ENCODE data around the gene RYR1. TPM values are rescaled to one million over a fixed set of nuclear protein-coding genes. Genes with fewer than 3 reads are reported as not detected.
"Not testable (repeated sequence)": the region's sequence is repeated elsewhere in the genome, so short reads cannot be mapped to it uniquely, and the experiment has no call there.

Gene RYR1
- total RNA-seq, 1 donor from 2014 or later = 4.5 TPM

GRCh38 chr19:38583985-38584305 is 150.5 kb downstream of the RYR1 start:
- FAIRE-seq = no peak

GRCh38 chr19:38587562-38587961 is 154.1 kb downstream of the RYR1 start:
- DNase-seq (ENCODE audit: low spot score in 2 of 2) (no peak), FAIRE-seq (no peak)

More at GRCh38 chr19:38583985-38584305, 150.5 kb downstream of the RYR1 start:
- no peak for DNase-seq (ENCODE audit: low spot score in 2 of 2)

DNA sequence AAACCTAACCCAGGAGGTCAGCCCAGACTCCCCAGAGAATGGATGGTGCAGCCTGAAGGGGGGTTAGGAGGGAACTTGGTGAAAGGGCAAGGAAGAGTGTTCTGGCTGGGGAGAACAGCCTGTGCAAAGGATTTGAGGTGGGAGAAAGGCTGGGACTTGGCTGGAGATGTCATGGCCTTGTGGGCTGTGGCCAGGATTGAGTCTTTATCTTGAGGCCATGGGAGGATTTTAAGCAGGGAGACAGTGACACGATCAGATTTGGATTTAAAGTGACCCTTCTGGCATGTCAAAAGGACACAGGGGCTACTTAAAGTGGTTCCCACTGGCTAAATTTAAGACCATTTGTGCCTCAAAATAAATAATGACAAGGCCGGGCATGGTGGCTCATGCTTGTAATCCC is 154.6 kb downstream of the RYR1 start:
- FAIRE-seq = no peak

DNA sequence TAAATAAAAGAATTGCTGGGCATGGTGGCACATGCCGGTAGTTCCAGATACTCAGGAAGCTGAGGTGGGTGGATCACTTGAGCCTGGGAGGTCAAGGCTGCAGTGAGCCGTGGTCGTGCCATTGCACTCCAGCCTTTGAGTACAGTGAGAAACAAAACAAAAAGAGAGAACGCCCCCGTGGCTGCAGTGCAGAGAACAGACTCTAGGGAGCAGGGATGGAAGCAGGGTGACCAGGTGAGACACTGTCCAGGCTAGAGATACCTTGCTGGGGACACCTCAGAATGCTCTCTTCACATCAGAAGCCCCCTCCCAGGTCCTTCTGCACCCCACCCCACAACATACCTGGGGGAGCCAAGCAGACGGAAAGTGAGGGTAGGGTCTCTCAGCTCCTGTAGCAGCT is 159.4 kb downstream of the RYR1 start:
- no peak for FAIRE-seq
- DNase-seq (ENCODE audit: low spot score in 2 of 2) = no peak

More for the DNA sequence above, 154.6 kb downstream of the RYR1 start:
- no peak for DNase-seq (ENCODE audit: low spot score in 2 of 2)

DNA sequence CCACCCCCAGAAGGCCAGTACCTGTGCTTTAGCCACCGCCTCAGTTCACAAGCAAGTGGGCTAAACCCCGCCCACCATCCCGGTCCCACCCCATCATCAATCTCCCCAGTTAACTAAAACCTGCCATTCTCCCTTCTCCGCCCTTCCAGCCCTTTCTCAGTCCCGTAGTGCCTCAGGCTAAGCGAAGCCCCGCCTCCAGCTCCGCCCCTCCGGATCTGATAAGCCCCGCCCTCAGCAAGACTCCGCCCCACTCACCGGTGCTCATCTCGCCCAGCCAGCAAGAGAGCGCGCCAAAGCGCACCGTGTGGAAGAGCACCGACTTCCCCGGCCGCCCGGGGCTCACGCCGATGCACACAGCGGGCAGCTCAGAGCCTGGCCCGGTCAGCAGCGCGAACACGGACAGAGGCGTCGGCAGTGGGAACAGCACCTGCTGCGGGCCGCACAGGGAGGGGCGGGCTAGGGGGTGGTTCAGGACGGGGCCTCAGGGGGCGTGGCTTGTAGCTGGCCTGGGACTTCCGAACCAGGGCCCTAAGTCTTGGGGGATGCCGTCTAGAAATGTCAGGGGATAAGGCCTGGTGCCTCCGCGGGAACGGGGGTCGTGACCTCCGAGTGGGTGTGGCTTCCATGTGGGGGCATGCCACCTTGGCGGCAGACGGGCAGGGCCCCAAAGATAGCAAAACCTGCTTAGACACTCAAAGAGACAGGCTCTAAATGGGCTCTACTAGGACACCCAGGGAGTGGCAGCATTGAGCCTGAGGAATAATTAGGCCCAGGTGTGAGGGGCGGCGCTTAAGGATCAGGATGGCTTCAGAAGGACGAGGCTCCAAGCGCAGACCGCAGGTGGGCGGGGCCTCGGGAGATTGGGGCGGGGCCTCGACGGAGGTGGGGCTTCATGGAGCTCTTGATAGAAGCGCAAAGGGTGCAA is 162.8 kb downstream of the RYR1 start:
- FAIRE-seq = no peak
- peak in 1 of 2 donors; percentile 71 for DNase-seq (ENCODE audit: low spot score in 2 of 2)

- DNase-seq (ENCODE audit: low spot score in 2 of 2) = no peak
- no peak for FAIRE-seq
Observed at GRCh38 chr19:38597075-38597474, 163.6 kb downstream of the RYR1 start.

- no peak for FAIRE-seq
- no peak for DNase-seq (ENCODE audit: low spot score in 2 of 2)
Observed at GRCh38 chr19:38599722-38600121, 166.2 kb downstream of the RYR1 start.

DNA sequence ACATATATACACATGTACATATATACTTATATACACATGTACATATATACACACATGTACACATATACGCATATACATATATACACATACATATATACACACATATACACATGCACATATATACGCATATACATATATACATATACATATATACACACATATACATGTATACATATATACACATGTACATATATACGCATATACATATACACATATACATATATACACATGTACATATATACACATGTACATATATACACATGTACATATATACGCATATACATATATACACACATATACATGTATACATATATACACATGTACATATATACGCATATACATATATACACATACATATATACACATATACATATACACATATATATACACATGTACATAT is 169.4 kb downstream of the RYR1 start:
- FAIRE-seq; DNase-seq (ENCODE audit: low spot score in 2 of 2): not testable (repeated sequence)

DNA sequence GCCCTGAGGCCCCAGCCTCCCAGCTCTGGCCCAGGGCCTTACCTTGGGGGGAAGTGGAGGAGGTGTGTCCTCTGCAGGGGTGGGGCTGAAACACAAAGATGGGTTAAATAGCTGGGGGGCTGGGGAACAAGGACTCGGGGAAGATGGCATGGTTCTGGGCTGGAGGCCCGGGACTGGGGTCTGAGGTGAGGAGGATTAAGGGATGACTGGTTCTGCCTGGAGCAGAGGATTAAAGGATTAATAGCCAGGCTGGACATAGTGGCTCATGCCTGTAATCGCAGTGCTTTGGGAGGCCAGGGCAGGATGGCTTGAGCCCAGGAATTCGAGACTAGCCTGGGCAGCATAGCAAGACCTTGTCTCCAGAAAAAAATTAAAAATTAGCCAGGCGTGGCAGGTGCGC is 172.6 kb downstream of the RYR1 start:
- no peak for DNase-seq (ENCODE audit: low spot score in 2 of 2)

GRCh38 chr19:38614289-38614688 is 180.8 kb downstream of the RYR1 start:
- DNase-seq (ENCODE audit: low spot score in 2 of 2) (no peak), FAIRE-seq (no peak)

More for the DNA sequence above, 172.6 kb downstream of the RYR1 start:
- FAIRE-seq = no peak

GRCh38 chr19:38615007-38615581 is 181.6 kb downstream of the RYR1 start:
- FAIRE-seq (no peak), DNase-seq (ENCODE audit: low spot score in 2 of 2) (no peak)

DNA sequence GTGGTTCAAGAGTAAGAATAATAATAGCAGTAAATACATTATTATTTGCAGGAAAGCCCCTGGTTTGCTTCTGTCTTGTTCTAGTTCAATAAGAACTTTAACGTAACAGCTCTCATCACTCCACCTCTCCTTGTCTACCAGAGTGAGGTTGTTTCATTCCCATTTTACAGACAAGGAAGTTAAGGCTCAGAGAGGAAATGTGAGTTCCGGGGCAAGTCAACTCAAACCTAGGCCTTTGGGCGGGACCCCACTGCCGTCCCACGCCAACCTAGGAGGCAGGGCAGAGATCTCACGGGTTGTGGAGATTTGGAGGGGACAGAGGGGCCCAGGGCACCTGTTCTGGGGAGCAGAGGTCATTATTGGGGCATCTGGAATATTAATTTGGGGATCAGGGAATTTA is 182.8 kb downstream of the RYR1 start:
- FAIRE-seq = no peak
- no peak for DNase-seq (ENCODE audit: low spot score in 2 of 2)

- FAIRE-seq (no peak), DNase-seq (ENCODE audit: low spot score in 2 of 2) (no peak)
Observed at GRCh38 chr19:38617283-38617763, 183.8 kb downstream of the RYR1 start.

DNA sequence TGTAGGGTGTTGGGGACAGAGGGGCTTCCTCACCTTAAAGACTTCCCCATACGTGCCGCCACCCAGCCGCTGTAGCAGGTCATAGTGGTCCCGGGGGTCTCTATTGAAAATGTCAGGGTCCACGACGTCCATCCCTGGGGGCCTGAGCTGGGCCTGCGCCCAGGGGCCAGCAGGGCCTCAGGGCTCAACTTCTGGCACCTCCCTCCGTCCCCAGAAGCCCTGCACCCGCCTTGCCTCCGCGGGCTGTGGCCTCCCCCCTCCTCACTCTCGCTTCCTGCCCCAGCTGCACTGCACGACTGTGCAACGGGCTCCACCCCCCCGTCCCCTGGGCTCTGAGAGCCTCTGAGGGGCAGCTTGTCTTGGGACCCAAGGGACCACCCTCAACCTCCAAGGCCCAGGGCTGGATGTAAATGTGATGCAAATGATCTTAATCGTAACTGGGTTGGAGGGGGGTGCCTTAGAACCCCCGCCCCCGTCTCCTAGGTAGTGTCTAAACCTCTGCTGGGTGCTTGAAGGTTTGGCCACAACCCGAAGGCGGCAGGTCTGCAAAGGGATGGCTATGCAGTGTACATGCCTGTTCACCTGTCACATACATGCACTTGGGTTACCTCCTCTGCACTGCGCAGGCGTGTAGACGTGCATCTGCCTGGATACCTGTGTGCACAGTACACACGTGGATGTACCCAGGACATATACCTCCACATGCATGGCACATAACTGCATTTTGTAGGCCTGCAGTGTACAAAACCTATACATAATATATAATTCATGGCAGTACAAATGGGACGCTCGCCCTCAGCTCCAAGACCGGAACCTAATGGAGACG is 184.5 kb downstream of the RYR1 start, which contains the start of gene MAP4K1:
Gene MAP4K1, minus strand, starts transcription at position 190 of the 826 bp plus-strand sequence. Its CDS starts 58 bp downstream, at position 132.
- FAIRE-seq = no peak
- DNase-seq (ENCODE audit: low spot score in 2 of 2) = peak in 1 of 2 donors; percentile 41

- DNase-seq (ENCODE audit: low spot score in 2 of 2) (peak; percentile 97 to 99), FAIRE-seq (peak; percentile 93)
Observed at GRCh38 chr19:38618590-38619360, 185.3 kb downstream of the RYR1 start, which contains the start of gene EIF3K. TSS of gene EIF3K (plus strand) at chr19:38619188. CDS start at chr19:38619269, 81 bp downstream.

DNA sequence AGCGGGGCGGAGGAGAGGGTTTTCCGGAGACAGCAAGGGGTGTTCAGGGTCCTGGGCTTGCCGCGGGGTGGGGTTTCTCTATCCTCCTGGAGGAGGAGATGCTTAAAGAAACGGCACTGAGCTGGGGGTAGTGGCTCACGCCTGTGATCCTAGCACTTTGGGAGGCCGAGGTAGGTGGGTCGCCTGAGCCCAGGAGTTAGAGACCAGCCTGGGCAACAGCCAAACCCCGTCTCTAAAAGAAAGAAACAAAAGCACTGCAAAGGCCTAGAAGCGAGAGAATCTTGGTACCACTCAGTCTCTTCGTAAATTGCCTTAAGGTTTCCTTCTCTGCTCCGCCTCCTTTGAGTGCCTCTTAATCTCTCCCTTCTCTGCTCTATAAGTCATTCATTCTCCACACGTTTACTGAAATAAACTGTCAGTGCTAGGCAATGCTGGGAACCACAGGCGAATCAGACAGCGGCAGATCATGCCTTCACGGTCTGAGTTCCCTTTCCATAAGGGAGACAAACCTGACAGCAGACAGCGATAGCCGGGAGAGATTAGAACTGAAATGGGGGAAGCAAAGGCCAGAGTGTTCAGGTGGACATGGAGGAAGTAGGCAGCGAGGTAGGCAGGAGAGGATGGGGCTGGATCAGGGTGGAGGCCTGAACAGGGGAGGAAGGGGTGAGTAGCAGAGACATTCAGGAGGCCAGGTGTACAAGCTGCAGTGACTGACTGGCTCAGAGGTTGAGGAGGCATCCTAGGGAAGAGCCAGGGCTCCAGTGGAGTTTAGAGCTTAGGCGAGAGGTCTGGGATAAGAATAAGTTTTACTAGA is 186.1 kb downstream of the RYR1 start:
- FAIRE-seq = no peak
- no peak for DNase-seq (ENCODE audit: low spot score in 2 of 2)

DNA sequence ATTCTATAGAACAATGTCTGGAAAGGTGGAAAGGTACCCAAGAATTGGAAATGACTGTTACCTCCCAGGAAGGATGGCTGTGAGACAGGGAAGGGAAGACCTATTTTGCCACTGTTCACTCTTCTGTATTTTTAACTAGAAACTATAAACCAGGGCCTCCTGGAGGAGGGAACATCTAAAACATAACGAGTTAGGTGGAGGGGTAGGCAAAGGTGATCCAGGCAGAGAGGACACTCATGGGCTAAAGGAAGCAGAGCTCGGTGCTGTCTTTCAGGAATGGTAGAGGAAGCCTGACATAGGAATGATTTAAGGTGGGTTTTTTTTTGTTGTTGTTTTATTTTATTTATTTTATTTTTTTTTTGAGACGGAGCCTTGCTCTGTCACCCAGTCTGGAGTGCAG is 191.3 kb downstream of the RYR1 start:
- DNase-seq (ENCODE audit: low spot score in 2 of 2) (no peak), FAIRE-seq (no peak)

DNA sequence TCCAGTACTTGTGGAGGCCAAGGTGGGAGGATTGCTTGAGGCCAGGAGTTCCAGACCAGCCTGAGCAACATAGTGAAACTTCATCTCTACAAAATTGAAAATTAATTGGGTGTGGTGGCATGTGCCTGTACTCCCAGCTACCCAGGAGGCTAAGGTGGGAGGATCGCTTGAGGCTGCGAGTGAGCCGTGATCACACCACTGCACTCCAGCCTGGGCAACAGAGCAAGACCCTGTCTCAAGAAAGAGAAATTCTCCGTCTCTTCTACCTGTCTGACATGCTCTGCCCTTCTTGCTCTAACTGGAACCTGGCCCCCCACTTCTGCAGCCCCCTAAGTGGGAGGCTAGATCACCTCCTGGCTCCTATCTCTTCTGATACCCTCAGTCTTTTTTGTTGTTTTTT is 192.9 kb downstream of the RYR1 start:
- DNase-seq (ENCODE audit: low spot score in 2 of 2) (no peak), FAIRE-seq (no peak)

GRCh38 chr19:38629568-38629967 is 196.1 kb downstream of the RYR1 start:
- no peak for FAIRE-seq
- DNase-seq (ENCODE audit: low spot score in 2 of 2) = no peak

Data from frontal cortex (tissue), 4 donors.